HuH-7 (cell line): ENCODE data around the gene TXNDC5.
A peak's percentile ranks its signal among the peaks of the same experiment; 100 is the strongest.
"Not testable (repeated sequence)": the region's sequence is repeated elsewhere in the genome, so short reads cannot be mapped to it uniquely, and the experiment has no call there.

Experiments used
- DNase-seq: peaks from one replicate; pipeline ENCODE4 v3.0.0; 2011; ENCODE audit warnings: low spot score

The TXNDC5 gene

DNA sequence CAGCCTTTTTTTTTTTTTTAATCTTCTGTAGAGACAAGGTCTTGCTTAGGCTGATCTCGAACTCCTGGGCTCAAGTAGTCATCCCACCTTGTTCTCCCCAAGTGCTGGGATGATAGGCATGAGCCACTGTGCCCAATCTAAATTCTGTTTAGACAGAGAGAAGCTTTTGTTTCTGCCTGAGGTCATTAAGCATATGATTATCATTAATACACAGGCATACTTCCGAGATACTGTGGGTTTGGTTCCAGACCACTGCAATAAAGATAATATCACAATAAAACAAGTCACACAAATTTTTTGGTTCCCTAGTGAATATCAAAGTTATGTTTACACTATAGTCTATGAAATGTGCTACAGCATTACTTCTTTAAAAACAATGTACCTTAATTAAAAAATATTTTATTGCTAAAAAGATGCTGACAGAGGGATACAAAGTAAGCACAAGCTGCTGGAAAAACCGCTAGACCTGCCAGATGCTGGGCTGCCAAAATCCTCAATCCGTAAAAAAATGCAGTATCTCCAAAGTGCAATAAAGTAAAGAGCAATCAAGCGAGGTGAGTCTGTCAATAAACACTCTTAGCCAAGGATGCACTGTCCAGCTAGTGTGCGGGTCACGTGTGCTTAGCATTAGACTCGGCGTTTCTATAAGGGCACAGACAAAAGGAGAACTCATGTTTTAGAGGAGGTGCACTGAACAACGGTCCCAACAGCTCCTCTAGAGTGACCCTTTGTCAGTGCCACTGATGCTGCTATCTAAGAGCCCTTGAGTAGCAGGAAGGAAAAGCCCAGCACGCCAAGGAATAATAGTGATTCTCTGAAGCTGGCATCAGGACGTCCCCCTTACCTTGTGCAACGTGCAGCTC is 16.1 kb downstream of the TXNDC5 start:
- DNase-seq, result no peak

DNA sequence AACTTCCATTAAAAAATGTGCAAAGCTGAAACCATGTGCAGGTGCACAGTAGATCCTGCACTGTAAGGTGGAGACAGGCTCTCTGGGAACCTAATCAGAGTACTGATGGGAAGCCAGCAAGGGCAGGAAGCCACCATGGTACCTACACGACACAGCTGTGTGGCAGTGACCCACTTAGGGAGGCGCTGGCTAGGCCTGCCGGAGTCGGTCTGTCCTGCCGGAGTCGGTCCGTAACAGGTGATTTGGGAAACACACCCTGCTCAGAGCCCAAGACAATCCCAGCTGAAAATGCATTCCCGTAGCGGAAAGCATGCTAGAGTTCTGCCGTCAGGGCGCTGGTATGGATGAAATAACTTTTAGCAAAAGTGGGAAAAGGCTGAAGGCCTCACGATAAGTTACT is 17.2 kb downstream of the TXNDC5 start:
- no peak for DNase-seq

DNA sequence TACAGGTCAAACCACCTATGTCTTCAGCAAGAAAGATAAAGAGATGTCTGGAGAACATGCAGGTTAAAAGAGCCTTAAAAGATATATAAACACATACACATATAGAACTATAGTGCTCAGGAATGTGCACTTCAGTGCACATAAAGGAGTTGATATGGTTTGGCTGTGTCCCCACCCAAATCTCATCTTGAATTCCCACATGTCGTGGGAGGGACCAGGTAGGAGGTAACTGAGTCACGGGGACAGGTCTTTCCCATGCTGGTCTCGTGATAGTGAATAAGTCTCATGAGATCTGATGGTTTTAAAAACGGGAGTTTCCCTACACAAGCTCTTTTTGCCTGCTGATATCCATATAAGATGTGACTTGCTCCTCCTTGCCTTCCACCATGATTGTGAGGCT is 18.2 kb downstream of the TXNDC5 start:
- DNase-seq, result not testable (repeated sequence)

- no peak for DNase-seq
Observed at GRCh38 chr6:7891078-7891872, 19.3 kb downstream of the TXNDC5 start.

GRCh38 chr6:7888587-7889357 is 21.8 kb downstream of the TXNDC5 start:
- DNase-seq, result no peak

- no peak for DNase-seq
Observed at GRCh38 chr6:7887278-7887991, 23.2 kb downstream of the TXNDC5 start.

DNA sequence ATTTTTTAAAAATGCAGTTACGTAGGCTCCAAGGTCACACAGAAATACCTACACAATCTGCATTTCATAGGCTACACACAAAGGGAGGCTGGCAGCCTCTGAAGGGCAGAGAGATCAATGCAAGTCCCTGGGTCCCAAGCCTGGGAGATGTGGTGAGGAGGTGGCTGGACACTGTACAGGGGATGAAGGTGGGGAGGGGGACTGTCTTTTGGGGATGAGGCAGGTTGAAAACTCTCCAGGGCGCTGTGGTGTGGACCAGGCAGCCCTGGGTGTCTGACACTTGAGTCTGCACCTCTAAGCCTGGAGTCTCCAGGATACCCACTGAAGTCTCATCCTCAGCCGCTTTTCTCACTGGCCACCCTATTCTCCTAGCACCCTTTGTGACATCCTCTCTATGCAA is 24.5 kb downstream of the TXNDC5 start:
- no peak for DNase-seq

GRCh38 chr6:7883381-7883780 is 27.2 kb downstream of the TXNDC5 start:
- no peak for DNase-seq

DNA sequence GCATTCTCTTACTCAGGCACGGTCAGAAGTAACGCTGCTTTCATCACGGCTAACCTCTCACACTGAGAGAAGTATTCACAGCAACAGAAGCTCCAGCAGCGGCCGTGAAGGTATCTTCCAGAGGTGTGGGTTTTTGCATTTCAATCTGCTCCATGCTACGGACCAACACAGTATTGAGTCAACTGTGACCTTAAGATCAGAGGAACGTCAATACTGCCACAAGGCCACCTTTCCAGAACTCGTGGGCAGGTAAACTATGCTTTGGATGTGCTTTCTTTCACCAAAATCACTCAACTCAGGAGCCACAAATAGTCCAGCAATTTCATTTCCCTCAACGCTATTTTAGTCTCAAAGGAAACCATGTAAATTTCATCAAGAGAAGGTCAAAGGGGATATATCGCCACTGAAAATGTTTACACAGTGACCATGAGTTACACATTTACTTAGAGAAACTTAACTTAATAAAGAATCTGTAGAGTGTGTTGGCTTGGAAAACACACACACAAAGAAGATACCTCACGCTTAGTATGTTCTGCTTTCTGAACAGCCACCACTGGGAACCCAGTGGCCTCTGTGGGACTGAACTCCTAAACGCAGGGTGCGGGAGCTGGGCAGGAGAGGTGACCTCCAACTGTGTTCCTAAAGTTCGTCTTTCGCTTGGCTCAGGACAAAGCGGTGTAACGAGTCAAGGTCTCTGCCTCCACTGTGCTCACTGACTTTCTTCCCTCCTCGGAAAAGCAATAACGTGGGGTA is 27.9 kb downstream of the TXNDC5 start:
- DNase-seq, result peak; percentile 23

DNA sequence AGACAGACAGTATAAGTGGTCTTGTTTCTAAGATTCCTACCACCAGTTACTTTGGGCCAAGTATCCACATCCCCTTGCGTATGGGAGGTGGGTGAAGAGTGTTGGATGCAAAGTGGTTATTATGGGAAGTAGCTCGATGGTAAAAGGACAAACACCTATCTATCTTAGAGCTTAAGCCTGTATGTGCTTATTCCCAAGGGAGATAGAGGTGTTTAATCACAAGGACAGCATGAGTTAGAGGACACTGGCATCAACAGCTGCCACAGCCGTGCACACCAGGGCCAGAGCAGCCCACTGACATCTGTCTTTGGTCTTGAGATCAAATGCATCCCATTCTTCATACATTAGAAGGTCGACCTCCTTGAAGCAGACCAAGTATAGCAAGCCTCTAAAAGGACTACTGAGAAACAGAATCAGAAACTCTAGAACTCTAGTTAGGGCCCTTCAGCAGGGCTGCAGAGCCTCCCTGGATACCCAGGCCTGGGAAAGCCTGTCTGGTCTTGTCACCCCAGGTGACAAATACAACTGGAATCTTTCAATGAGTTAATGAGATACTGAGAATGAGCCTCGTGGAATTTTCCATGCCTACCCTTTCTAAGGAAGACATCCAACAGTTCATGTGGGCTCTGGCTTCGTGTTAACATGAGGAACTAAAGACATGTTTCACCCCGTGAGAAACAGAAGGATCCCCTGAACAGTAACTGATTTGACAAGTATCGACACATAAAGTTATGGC is 28.7 kb downstream of the TXNDC5 start:
- no peak for DNase-seq

- DNase-seq, result no peak
Observed at GRCh38 chr6:7880718-7881107, 29.9 kb downstream of the TXNDC5 start.

GRCh38 chr6:7879980-7880717 is 30.4 kb downstream of the TXNDC5 start:
- no peak for DNase-seq

- no peak for DNase-seq
Observed at GRCh38 chr6:7879579-7879978, 31.0 kb downstream of the TXNDC5 start.

- DNase-seq, result no peak
Observed at GRCh38 chr6:7879043-7879442, 31.5 kb downstream of the TXNDC5 start.

DNA sequence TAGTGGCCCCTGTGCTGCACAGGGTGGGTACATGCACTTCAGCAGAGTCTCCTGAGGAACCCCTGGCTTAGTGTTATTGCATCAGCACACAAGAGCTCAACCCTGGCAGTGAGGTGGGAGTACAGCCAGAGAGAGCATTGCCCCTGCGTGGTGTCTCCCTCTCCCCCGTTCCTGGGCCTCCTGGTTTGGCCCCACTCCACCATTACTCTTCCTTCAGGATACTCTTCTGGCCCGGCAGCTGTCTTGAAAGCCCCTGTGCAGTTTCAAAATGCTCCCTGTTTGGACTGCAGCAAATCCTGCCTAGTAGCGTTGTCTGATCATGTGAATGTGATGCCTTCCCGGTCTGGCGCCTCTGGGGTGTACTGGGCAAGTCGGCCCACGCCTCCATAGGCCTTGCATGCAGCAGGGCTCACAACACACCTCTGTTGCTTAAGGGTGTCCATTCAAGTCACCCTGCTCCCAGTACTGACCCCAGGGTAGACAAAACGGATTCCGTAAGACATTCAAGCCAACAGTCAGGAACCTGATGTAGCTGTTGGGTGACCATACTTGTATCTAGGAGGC is 32.1 kb downstream of the TXNDC5 start:
- no peak for DNase-seq

- no peak for DNase-seq
Observed at GRCh38 chr6:7868926-7869325, 41.7 kb downstream of the TXNDC5 start.

- no peak for DNase-seq
Observed at GRCh38 chr6:7866526-7866925, 44.1 kb downstream of the TXNDC5 start.

DNA sequence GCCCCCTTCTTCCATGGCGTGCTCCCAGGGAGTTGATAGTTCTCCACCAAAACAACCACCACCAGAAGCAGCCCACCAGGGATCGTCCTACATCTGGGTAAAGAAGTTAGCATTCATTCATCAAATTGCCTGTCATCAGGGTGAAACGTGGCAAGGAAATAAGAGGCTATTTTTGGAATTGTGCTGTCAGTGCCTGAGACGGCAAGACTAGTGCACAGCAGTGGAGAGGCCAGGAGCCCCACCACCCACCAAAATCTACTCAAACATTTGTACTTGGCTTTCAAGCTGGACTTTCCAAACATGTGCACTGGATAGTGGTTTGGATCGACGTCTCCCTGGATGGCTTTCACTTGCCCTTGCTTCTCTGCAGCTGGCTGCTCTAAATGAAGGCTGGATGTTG is 44.8 kb downstream of the TXNDC5 start:
- no peak for DNase-seq

DNA sequence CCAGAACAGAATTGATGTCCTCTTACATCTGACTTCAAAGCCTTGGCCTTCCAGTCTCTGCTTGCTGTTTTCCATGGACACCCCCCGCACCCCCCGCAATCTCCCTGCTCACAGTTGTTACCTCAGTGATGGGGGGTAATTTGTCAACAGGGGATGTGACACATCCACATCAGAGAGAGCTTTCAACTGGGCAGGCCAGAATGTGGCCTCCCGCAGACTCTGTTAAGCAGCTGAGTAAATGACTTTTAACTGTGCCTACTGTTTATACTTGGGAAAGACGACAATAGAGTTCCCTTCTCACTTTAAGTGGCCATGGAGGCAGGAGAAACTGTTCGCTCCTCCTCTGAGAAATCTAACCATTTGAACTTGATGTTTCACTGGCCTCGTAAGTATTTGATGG is 51.0 kb downstream of the TXNDC5 start:
- no peak for DNase-seq
